22Rv1 (cell line): ENCODE results near the gene HRNR.

Experiments used
- H3K27ac ChIP-seq: fragments of 450-650 bp; 2 replicates; pipeline ENCODE4 v1.5.1; 2017
- CTCF ChIP-seq: fragments of 450-650 bp; IDR thresholded peaks from 2 replicates; pipeline ENCODE4 v1.5.1; 2017; ENCODE audit warnings: mild to moderate bottlenecking
- ZFX ChIP-seq: fragments of 450-650 bp; IDR thresholded peaks from 2 replicates; pipeline ENCODE4 v1.6.1; 2017; ENCODE audit warnings: antibody characterized with exemption, borderline replicate concordance

The HRNR gene

GRCh38 chr1:152169366-152170025 is 54.5 kb downstream of the HRNR start:
- TF ChIP-seq CTCF (no peak), ZFX (no peak)
- H3K27ac ChIP-seq, result no peak overlapping the region

- H3K27ac ChIP-seq, result no peak overlapping the region
- TF ChIP-seq CTCF (no peak), ZFX (no peak)
Observed at GRCh38 chr1:152168535-152168868, 55.5 kb downstream of the HRNR start.

GRCh38 chr1:152167835-152168534 is 56.0 kb downstream of the HRNR start:
- H3K27ac ChIP-seq, result no peak overlapping the region
- TF ChIP-seq CTCF (no peak), ZFX (no peak)

- no peak overlapping the region for H3K27ac ChIP-seq
- TF ChIP-seq CTCF, result no peak
- no peak for TF ChIP-seq ZFX
Observed at GRCh38 chr1:152166966-152167365, 57.0 kb downstream of the HRNR start.

- no peak overlapping the region for H3K27ac ChIP-seq
- TF ChIP-seq CTCF (no peak), ZFX (no peak)
Observed at GRCh38 chr1:152165286-152166077, 58.5 kb downstream of the HRNR start.

GRCh38 chr1:152164517-152165136 is 59.4 kb downstream of the HRNR start:
- no peak overlapping the region for H3K27ac ChIP-seq
- TF ChIP-seq ZFX (no peak), CTCF (no peak)
